Measurements from ENCODE around the gene EFHB. TPM values are rescaled to one million over a fixed set of nuclear protein-coding genes. Genes with fewer than 3 reads are reported as not detected.

EFHB gene
- total and polyA plus RNA-seq, 2 donors from 2014 or later = 2.1 to 3.5 TPM

DNA sequence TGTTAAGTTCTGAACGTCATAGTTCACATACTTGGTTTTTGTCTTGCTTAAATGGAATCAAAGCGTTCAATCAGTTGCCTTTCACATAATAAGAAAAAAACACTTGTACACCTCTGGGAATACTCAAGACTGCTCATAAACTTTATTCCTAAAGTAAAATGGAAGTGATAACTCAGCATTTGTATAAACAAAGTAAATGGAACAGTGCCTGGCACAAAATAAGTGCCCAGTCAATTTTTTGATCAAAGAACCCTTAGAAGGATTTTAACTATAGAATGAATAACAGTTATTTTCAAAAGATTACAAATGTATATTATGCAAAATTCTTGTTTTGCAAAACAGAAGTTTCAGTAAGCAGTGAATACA, 14.2 kb upstream of the EFHB start:
- Histone ChIP-seq H3K4me1 (ENCODE audit: control insufficient read depth in 2 of 3, insufficient read depth in 2 of 3, low read depth in 1 of 3, low read length in 3 of 3) (peaks cover 2 to 12% (median 10%) of the 10 kb centered on the region in 3 donors), H3K9me3 (ENCODE audit: control insufficient read depth in 2 of 3, insufficient read depth in 1 of 3, low read length in 3 of 3) (no peaks in the 10 kb centered on the region), H3K9ac (ENCODE audit: low read length in 3 of 3) (peak overlapping the region; percentile 69 to 97 (median 83)), H3K36me3 (ENCODE audit: control insufficient read depth in 2 of 3, insufficient read depth in 3 of 3, low read length in 3 of 3) (peaks cover 0 to 6% (median 0%) of the 10 kb centered on the region in 3 donors), H3K4me3 (ENCODE audit: low read length in 3 of 3) (peak overlapping the region; percentile 71 to 96 (median 86)), H3K27ac (ENCODE audit: low read depth in 2 of 2, low read length in 2 of 2) (peak overlapping the region; percentile 98), H3K27me3 (ENCODE audit: control insufficient read depth, insufficient read depth, low read length) (no peaks in the 10 kb centered on the region)
- TF ChIP-seq, protein P1, sequence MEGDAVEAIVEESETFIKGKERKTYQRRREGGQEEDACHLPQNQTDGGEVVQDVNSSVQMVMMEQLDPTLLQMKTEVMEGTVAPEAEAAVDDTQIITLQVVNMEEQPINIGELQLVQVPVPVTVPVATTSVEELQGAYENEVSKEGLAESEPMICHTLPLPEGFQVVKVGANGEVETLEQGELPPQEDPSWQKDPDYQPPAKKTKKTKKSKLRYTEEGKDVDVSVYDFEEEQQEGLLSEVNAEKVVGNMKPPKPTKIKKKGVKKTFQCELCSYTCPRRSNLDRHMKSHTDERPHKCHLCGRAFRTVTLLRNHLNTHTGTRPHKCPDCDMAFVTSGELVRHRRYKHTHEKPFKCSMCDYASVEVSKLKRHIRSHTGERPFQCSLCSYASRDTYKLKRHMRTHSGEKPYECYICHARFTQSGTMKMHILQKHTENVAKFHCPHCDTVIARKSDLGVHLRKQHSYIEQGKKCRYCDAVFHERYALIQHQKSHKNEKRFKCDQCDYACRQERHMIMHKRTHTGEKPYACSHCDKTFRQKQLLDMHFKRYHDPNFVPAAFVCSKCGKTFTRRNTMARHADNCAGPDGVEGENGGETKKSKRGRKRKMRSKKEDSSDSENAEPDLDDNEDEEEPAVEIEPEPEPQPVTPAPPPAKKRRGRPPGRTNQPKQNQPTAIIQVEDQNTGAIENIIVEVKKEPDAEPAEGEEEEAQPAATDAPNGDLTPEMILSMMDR (IDR thresholded peaks at IDR 0.05; ENCODE audit: borderline replicate concordance, extremely low read depth, insufficient read depth) = no peak
- no peak for DNase-seq
- no peak for FAIRE-seq
- intact Hi-C loops (cut with DNase I) = no loop called here

DNA sequence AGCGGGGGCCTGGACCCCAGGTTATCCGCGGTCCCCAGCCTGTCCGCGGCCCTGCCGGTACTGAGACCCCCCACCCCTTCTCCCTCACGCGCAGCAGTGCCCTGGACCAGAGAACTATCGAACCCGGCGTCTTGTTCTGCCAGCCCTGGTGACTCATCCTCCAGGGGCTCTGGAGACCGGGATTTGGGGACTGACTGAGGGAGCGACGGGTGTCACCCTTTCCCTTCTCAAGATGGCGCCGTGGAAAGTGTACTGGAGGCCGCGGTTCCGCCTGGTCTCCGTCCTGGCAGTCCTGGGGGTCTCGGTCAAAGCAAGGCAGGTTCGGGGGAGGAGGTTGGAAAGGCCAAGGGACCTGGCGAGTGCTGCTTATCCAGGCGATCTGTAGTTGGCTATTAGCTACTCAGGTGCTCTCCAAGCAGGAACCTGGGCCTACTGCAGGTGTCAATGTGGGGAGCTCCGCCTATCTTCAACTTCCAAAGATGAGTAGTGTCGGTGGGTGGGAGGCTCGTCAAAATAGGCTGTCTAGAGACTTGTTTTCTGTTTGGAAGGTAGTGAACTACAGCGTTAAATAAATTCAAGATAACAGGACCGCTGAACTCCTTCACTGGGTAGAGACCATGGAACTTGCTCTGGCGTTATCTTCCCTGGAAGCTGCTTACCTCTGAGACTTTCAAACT, 13.7 kb upstream of the EFHB start:
- DNase-seq = peak in 3 of 5 donors; percentile 60 to 75 (median 73)
- Histone ChIP-seq H3K9ac (ENCODE audit: low read length in 3 of 3) (peak overlapping the region; percentile 69 to 97 (median 83)), H3K9me3 (ENCODE audit: control insufficient read depth in 2 of 3, insufficient read depth in 1 of 3, low read length in 3 of 3) (no peaks in the 10 kb centered on the region), H3K27ac (ENCODE audit: low read depth in 2 of 2, low read length in 2 of 2) (peak overlapping the region; percentile 98), H3K4me3 (ENCODE audit: low read length in 3 of 3) (peak overlapping the region; percentile 71 to 96 (median 86)), H3K4me1 (ENCODE audit: control insufficient read depth in 2 of 3, insufficient read depth in 2 of 3, low read depth in 1 of 3, low read length in 3 of 3) (peaks cover 2 to 12% (median 10%) of the 10 kb centered on the region in 3 donors), H3K36me3 (ENCODE audit: control insufficient read depth in 2 of 3, insufficient read depth in 3 of 3, low read length in 3 of 3) (peaks cover 0 to 6% (median 0%) of the 10 kb centered on the region in 3 donors), H3K27me3 (ENCODE audit: control insufficient read depth, insufficient read depth, low read length) (no peaks in the 10 kb centered on the region)
- intact Hi-C loops (cut with DNase I) = no loop called here
- no peak for FAIRE-seq
- TF ChIP-seq, protein P1 (IDR thresholded peaks at IDR 0.05; ENCODE audit: borderline replicate concordance, extremely low read depth, insufficient read depth) = no peak

DNA sequence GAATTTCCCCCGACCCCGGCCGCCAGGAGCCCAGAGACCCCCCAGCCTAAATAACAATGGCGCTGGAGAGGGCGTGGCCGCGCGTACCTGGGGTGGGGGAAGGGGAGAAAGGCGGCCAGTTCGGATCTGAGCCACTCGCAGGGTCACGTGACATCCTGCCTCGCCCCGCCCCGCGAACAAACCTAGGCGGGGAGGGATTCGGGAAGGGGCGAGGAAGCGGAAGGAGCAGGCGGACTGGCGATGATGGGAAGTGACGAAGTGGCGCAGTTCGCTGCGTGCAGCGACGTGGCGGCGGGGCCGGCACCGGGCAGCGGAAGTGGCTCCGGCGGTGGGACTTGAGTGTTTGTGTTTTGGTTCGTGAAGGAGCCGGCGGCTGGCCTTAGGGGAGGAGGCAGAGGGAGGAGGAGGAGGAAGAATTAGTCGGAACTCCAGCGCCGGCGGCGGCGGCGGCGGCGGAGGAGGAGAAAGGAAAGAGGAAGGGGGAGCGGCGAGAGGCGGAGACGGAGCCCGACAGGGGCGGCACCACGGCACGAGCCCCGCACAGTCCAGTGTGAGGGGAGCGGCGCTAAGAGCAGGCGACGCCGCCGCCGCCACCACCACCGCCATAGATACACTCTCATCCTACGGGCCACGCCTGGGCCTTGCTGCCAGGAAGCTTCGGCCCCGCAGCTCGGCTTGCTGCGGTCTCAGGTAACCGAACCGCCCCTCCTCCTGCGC, 13.0 kb upstream of the EFHB start, which contains the start of gene RAB5A:
TSS of gene RAB5A (plus strand) at position 266 of the 717 bp plus-strand sequence. CDS start 3,802 bp downstream, outside the sequence.
- Histone ChIP-seq H3K27ac (ENCODE audit: low read depth in 2 of 2, low read length in 2 of 2) (peak within 1 kb of the TSS; percentile 98), H3K9me3 (ENCODE audit: control insufficient read depth in 2 of 3, insufficient read depth in 1 of 3, low read length in 3 of 3) (no peaks in the 10 kb centered on the region), H3K4me1 (ENCODE audit: control insufficient read depth in 2 of 3, insufficient read depth in 2 of 3, low read depth in 1 of 3, low read length in 3 of 3) (peaks cover 2 to 12% (median 10%) of the 10 kb centered on the region in 3 donors), H3K9ac (ENCODE audit: low read length in 3 of 3) (peak within 1 kb of the TSS; percentile 69 to 97 (median 86)), H3K27me3 (ENCODE audit: control insufficient read depth, insufficient read depth, low read length) (no peaks in the 10 kb centered on the region), H3K36me3 (ENCODE audit: control insufficient read depth in 2 of 3, insufficient read depth in 3 of 3, low read length in 3 of 3) (peaks cover 0 to 6% (median 0%) of the 10 kb centered on the region in 3 donors), H3K4me3 (ENCODE audit: low read length in 3 of 3) (peak within 1 kb of the TSS; percentile 71 to 96 (median 86))
- TF ChIP-seq, protein P1 (IDR thresholded peaks at IDR 0.05; ENCODE audit: borderline replicate concordance, extremely low read depth, insufficient read depth) = no peak
- DNase-seq (peak; percentile 99 to 100 (median 99)), FAIRE-seq (peak; percentile 97)
- intact Hi-C loops (cut with DNase I) = no loop called here
